Middle frontal gyrus (tissue), 1 donor: ENCODE results near the gene ZNF622.
"Not testable (repeated sequence)": the region's sequence is repeated elsewhere in the genome, so short reads cannot be mapped to it uniquely, and the experiment has no call there.

Experiments used
- DNase-seq: peaks from one replicate; pipeline ENCODE4 v3.0.0-alpha.2; 2015; ENCODE audit warnings: low spot score; ENCODE audit errors: extremely low spot score

The ZNF622 gene

GRCh38 chr5:16436065-16436682 lies 29.4 kb downstream of the ZNF622 start:
- DNase-seq, result not testable (repeated sequence)

DNA sequence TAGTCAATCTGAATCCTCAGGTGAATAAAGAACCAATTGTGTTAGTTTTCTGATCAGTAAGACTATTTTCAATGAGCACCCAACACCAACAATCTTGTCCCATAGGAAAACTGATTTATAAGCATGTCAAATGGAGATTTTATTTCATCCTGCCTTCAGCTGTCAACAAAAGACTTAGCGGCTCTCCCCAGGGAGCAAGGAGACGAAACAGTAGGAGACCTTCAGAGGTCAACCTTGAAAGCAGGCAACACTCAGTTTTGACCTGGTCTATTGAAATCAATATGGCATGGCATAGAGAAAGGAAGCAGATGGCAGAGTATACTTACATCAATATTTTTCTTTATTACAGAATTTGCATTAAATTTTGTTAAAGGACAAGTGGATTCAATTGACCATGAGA lies 34.1 kb downstream of the ZNF622 start:
- no peak for DNase-seq

DNA sequence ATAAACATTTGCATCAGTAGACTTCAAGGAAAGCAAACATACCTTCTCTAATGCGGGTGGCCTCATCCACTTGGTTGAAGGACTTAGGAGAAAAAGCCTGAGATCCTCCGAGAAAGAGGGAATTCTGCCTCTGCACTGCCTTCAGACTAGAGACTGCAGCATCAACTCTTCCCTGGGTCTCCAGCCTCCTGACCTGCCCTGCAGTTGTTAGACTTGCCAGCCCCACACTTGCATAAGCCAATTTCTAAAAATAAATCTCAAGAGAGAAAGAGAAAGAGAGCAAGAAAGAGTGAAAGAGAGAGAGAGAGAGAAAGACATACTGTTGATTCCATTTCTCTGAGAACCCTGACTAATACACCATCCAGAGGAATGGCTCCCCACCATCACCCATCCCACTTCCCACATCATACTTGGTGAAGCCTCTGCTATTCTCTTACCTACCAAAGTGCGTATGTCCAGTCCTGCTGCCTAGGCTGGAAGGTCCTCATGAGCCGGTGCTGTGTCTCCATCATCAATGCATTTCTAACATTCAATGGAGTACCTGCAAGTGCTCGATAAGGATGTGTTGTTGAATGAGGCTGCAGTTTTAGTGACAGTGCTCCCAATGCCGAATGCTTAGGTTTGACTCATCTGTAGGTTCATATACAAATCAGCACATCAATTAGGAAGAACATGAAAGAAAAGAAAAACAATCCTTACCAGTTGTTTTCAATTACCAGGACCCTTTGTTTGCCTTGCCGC lies 35.1 kb downstream of the ZNF622 start:
- DNase-seq, result no peak

DNA sequence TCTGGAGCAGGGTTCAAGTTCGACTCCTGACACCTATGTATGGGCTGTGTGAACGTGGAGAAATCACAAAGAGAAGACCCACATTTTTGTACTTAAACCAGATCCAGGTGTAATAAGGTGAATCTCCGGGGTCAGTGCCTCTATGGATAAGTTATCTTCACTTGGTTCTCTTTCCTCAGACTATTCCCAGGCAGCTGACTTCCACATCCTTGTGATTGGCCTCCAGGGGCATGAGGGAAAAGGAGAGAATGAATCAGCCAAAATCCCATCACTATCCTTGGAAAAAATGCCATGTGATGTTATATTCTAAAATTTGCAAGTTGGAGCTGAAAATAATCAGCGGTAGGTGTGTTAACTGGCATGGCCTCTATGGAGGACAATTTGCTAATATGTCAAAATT lies 37.2 kb downstream of the ZNF622 start:
- no peak for DNase-seq

- DNase-seq, result no peak
These were observed 38.0 kb downstream of the ZNF622 start for GRCh38 chr5:16427587-16427986.

GRCh38 chr5:16418471-16418922 lies 47.1 kb downstream of the ZNF622 start:
- DNase-seq, result no peak

- no peak for DNase-seq
These were observed 48.1 kb downstream of the ZNF622 start for GRCh38 chr5:16417398-16418074.

DNA sequence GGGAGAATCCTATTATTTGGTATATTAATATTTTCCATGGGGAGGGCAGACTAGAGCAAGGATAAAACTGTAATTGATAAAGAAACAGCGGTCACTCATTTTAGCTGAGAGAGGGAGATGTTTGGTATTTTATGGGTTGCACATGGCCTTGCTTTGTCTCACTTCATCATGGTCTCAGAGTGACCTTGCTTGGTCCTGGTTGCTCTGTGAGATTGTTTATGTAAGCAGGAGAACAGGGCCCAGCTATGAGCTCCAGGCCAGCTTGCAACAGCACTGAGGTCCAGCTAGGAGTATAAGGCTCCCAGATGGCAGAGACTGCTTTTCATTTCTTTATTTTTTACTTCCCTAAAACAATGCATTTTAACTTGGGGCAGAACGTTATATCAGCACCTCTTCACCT lies 50.7 kb downstream of the ZNF622 start:
- DNase-seq, result no peak

DNA sequence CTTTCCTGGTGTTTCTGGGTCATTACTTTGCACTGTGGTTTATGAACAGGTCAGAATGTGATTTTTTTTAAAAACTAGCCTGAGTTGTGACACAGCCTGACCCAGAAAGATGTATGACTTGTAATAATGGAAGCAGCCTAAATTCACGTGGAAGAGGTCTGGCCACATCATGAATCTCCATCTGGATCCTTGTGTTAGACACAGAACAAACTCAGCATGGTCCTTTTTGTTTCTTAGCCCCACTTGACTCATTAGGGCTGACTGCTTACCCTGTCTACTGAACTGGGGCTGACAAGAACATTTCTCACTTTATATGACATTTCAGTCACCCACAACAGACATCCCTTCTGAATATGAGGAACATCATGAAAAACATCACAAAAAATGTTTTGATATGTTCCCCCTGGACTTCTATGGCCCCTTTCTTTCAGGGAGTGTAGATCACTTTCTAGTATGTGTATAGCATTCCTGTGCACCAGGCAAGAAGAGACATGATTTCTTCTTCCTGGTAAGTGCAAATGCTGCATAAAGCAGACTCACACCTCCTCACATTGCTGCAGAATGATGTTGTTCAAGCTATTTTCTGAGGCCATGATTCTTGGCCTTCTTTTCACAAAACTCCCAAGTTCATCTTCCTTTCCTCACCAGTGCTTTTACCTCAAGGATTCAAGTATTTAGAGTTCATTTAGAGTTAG lies 52.3 kb downstream of the ZNF622 start:
- DNase-seq, result no peak

DNA sequence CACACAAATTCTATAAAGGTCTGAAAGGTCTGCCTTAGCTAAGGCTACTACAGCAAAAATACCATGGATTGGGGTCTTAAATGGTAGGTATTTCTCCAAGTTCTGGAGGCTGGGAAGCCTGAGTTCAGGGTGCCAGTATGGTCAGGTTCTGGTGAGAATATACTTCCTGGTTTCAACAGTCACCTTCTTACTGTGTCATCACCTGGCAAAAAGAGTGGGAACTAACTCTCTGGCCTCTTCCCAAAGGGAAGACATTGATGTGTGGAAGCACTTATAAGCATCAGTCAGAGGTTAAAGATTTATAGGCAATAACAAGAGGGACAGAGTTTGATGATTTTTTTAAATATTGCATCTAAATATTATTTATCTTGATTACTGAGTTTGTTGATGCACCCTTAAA lies 53.0 kb downstream of the ZNF622 start:
- no peak for DNase-seq

DNA sequence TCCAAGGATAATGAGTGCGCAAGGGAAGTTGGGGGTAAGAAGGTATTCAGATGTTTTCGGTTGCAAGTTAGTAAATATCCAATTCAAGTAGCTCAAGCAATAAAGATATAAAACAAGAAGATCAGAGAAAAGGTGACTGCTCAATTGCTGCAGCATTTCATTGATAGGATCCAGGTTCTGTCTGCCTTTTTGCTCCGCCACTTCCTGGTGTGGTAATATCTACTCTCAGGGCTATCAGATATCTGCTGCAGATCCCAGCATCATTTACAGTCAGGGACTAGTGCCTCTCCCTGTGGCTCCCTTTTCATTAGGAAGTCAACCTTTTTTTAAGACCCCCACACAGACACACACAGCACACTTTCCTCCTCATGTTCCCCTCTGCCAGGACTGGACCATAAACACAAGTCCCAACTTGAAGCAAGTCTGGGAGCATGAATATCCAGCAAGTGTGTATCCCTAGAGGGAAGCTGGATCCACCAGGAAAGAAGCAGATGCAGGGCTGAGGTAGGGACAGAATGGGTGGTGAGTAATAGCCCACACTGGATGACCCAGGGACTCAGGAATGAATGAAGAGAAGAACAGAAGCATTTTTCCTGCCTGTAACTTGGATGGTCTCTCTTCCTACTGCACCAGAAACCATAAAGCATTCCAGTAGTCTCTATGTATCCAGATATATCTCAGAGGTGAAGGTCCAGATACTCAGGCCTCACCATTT lies 53.7 kb downstream of the ZNF622 start:
- no peak for DNase-seq

DNA sequence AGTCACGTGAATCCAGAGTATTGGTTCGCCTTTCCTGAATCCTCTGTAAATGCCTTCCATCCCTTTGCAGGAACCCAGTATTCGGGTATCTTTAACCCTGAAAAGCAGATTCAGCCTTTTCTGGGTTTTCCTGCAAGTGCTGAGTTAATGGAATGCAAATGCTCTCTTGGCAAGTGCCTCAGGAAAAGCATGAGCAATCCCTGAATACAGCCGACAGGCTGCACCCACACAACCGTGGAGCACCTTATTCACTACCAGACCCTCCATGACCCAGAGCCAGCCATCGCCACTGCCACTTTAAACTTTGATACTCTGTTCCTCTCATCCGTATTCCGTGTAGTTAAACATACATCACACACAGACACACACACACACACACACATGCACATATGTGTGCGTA lies 54.4 kb downstream of the ZNF622 start:
- DNase-seq, result no peak

GRCh38 chr5:16410338-16410737 lies 55.3 kb downstream of the ZNF622 start:
- DNase-seq, result no peak

DNA sequence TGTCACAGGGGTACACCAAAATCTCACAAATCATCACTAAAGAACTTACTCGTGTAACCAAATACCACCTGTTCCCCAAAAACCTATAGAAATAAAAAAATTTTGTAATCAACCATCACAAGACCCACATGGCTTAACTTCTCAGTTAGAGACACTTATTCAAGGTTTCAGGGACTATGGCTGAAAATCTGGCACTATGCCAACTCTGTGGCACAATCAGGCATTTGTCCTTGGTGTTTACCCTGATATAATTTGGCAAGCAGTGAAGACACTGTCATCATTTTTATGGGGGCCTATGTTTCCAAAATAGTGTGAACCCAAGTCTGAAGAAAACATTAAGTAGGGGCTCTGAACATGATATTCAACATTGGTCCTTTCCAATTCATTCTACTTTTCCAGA lies 59.0 kb downstream of the ZNF622 start:
- no peak for DNase-seq

DNA sequence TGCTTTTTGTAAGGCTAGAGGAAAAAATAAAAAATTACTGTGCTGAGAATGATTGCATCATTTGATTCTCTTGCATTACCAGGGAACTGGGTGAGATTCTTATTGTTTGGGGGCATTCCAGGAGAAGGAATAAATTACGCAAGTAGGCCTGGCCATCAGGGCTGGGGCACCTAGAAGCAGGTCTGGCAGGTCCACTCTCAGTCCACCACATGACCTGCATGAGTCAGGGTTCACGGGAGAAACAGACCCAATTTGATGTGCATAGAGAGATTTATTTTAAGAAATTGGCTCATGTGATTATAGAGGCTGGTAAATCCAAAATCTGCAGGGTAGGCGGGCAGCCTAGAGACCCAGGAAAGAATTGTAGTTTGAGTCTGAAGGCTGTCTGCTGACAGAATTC lies 59.6 kb downstream of the ZNF622 start:
- no peak for DNase-seq
